Activated T-cell treated with anti-CD3 and anti-CD28 coated beads for 48 hours (primary cell): Measurements from ENCODE around the gene FAM110C.
"Not testable (repeated sequence)": the region's sequence is repeated elsewhere in the genome, so short reads cannot be mapped to it uniquely, and the experiment has no call there.

Experiments used
- DNase-seq: peaks from one replicate; pipeline ENCODE4 v3.0.0-alpha.2; 2020; ENCODE audit warnings: low read depth

The FAM110C gene

GRCh38 chr2:46471-47345 is at the start of gene FAM110C:
Gene FAM110C (minus strand): TSS chr2:46505. CDS start chr2:46385, 120 bp downstream.
- DNase-seq, result peak; percentile 37

GRCh38 chr2:92326-92725 is 46.0 kb upstream of the FAM110C start:
- DNase-seq, result no peak

- no peak for DNase-seq
These were observed 44.5 kb upstream of the FAM110C start for GRCh38 chr2:90645-91312.

- no peak for DNase-seq
These were observed 39.5 kb upstream of the FAM110C start for GRCh38 chr2:85761-86160.

- no peak for DNase-seq
These were observed 37.8 kb upstream of the FAM110C start for GRCh38 chr2:84121-84520.

GRCh38 chr2:80971-81736 is 34.8 kb upstream of the FAM110C start:
- no peak for DNase-seq

- DNase-seq, result no peak
These were observed 34.1 kb upstream of the FAM110C start for GRCh38 chr2:80378-80777.

GRCh38 chr2:71309-72035 is 25.2 kb upstream of the FAM110C start:
- DNase-seq, result no peak

- DNase-seq, result no peak
These were observed 23.4 kb upstream of the FAM110C start for GRCh38 chr2:69366-70344.

GRCh38 chr2:68637-69036 is 22.3 kb upstream of the FAM110C start:
- DNase-seq, result not testable (repeated sequence)

- DNase-seq, result no peak
These were observed 20.5 kb upstream of the FAM110C start for GRCh38 chr2:66853-67252.

GRCh38 chr2:65121-65520 is 18.8 kb upstream of the FAM110C start:
- no peak for DNase-seq

- DNase-seq, result no peak
These were observed 9.5 kb upstream of the FAM110C start for GRCh38 chr2:55587-56448.

- DNase-seq, result no peak
These were observed 5.3 kb upstream of the FAM110C start for GRCh38 chr2:51613-52012.

GRCh38 chr2:47737-48136 is 1.4 kb upstream of the FAM110C start:
- DNase-seq, result no peak

GRCh38 chr2:47346-47725 is 1.0 kb upstream of the FAM110C start:
- no peak for DNase-seq

- no peak for DNase-seq
These were observed 204 bp downstream of the FAM110C start for GRCh38 chr2:46131-46470.

- no peak for DNase-seq
These were observed 769 bp downstream of the FAM110C start for GRCh38 chr2:45342-46130.

GRCh38 chr2:44748-45341 is 1.5 kb downstream of the FAM110C start:
- no peak for DNase-seq
